NCI-H2196 treated with DMSO at 0.1 percent for 48 hours (cell line): ENCODE results near the gene TMEM87A.

ENCODE experiments used
- DNase-seq: peaks from one replicate; lab custom pipeline; 2025; ENCODE audit not compliant: unreplicated experiment; lab: John Stamatoyannopoulos, UW

The TMEM87A gene

DNA sequence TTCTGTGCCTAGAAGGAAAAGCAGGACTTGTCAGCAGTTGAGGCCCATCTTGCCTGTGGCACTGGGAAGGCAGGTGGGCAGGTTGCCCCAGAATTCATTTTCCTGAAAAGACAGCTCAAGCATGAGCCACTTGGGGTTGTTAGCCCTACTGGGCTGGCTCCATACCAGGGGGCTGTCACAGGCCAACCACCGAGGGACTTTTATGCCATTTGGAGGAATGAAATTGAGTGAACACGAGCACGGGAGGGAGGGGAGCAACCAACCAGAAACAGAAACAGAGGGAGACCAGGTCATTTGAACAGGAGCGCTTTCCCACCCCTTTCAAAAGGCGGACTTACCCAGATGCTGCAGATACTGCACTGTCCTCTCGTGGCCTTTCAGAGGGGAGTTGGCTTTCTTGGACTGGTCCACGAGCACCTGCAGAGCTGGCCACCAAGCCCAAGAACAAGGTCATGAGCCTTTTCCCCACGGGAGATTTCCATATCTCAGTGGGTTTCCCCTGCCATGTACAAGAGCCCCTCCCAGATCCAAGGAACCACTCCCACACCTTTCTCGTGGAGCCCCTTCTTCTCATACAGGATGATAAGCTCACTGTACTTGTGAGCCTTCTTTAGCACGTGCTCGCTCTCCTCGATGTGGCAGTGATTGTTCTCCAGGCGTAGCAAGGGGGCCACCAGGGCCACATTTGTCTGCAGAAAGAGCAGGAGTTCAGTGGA lies 106.8 kb downstream of the TMEM87A start:
- no peak for DNase-seq

DNA sequence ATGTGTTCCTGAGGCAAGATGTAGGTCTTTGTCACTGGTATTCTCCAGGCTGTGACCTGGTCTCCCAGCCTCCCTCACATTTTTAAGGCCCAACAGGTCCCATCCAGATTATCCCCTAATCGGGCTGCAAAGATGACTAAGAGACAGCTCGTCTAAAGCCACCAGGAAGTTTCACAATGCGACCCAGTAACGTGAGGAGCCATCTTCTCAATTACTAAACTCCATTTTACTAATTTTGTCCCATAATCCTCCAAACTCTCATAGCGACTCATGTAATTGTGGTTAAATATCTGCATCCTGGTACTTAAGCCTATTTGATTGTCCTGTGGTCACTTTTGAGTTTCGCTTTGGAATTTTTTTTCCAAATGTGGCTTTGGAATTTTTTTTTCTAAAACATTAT lies 108.1 kb downstream of the TMEM87A start:
- no peak for DNase-seq

DNA sequence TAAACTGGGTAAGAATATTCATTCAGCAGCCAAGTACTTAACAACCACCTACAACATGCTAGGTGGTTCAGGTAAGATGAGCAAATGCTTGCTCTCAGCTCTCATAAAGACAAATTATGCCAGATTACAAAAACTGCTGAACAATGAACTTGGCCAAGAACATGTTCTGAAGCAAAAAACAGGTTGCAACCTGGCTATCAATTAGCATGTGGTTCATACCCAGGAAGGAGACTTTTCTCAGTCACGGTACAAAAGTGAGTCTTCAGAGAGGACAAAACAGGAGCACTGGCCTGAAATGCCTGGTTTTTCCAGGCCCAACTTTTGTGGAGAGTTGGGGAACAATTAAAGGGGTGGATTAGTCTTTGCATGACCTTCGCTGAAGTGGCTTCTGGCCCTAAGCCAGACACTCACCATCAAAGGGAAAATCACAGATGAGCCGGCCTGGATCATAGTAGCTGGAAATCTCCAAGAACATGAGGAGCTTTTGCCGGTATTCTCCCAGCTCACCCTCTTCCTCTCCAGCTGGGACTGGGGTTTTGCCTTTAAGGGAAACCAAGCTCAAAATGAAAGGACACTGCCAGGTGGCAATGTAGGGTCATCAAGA lies 109.2 kb downstream of the TMEM87A start:
- no peak for DNase-seq

DNA sequence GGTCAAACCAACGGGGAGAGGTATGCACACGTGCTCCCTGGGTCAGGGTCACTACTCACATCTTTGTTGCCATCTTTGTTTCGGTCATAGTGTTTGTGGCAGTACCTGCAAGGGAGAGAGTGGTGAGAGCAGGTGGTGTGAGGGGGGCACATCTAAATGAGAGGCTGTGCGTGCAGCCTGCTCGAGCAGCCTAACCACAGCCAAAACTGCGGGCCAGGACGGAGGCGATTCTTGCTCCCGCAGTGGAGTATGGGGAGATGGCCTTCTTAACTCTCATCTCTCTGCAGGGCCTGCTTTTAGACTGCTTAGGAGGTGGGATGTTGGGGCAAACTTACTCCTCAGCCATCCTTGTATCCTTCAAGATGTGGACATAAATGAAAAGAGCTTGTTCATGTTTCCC lies 109.9 kb downstream of the TMEM87A start:
- no peak for DNase-seq
